Lower leg skin (tissue), 3 donors: ENCODE results near the gene SH3BP2.

Experiments used
- POLR2A ChIP-seq, 2 donors: fragments of 450-650 bp; IDR thresholded peaks; one replicate each; pipeline ENCODE4 v1.6.1; 2016 to 2017; ENCODE audit warnings: antibody characterized with exemption in 2 of 2, mild to moderate bottlenecking in 1 of 2, moderate library complexity in 1 of 2
- TF ChIP-seq, protein P1 (sequence below), 3 donors: fragments of 450-650 bp; IDR thresholded peaks; one replicate each; pipeline ENCODE4 v1.5.1; 2016; ENCODE audit warnings: antibody characterized with exemption in 3 of 3, mild to moderate bottlenecking in 3 of 3, moderate library complexity in 2 of 3

DNA sequence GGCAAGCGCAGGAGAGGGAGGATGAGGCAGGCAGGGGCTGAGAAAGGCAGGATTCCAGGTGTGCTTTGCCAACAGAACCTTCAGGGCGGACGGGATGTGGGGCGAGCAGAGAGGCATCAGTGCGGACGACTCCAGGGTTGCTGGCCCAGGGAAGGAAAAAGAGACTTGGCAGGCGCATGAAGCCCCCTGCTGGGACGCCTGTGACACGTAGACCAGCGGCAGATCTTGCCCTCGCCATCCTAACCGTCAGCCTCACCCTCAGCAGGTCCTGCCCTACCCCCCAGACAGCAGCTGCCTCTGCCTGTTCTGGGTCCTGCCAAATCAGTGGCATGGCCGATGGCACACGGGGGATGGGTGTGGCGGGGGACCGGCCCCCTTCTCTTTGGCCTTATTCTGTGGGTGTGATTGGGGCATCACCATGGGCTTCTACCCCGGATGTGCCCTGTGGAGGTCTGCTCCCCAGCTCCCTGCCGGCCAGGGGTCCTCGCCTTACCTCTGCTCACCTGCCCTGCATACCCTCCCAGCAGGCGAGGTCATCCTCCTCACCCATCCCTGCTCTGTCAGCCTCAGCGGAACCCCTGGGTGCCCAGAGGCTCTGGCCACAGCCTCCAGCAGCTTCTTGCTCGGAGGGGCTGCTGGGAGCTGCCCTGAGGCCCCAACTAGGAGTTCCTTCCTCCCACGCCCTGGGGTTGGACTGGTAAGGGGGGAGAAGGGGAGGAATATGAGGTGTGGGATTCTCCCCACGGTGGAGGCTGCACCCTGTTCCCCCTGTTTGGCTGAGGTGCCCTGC, 2.9 kb upstream of the SH3BP2 start:
- TF ChIP-seq, protein P1, sequence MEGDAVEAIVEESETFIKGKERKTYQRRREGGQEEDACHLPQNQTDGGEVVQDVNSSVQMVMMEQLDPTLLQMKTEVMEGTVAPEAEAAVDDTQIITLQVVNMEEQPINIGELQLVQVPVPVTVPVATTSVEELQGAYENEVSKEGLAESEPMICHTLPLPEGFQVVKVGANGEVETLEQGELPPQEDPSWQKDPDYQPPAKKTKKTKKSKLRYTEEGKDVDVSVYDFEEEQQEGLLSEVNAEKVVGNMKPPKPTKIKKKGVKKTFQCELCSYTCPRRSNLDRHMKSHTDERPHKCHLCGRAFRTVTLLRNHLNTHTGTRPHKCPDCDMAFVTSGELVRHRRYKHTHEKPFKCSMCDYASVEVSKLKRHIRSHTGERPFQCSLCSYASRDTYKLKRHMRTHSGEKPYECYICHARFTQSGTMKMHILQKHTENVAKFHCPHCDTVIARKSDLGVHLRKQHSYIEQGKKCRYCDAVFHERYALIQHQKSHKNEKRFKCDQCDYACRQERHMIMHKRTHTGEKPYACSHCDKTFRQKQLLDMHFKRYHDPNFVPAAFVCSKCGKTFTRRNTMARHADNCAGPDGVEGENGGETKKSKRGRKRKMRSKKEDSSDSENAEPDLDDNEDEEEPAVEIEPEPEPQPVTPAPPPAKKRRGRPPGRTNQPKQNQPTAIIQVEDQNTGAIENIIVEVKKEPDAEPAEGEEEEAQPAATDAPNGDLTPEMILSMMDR (IDR thresholded peaks at IDR 0.05), result no peak
- TF ChIP-seq POLR2A (IDR thresholded peaks at IDR 0.05), result no peak
